SW 1271 (cell line): ENCODE data around the gene GFRA4.

Source experiments
- DNase-seq, 2 experiments: peaks; one replicate each; lab custom pipeline; 2025; lab: John Stamatoyannopoulos, UW

The GFRA4 gene

DNA sequence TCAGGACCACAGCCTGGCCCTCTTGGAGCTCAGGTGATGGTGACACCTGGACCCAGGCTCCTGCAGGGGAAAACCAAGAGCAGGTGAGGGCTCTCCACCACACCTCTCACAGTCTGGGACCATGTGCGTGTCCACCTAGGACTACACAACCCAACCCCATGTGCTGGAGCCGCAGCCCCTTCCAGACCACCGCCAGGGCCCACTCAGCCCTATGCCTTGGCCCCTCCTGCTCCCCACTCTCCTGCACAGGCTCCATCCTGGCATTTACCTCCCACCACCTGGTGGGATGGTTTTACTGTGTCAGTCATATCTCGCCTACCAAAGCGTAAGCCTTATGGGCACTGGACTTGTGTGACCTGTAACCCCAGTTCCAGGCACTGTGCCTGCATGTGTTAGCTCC is 31.7 kb upstream of the GFRA4 start:
- DNase-seq, result no peak

DNA sequence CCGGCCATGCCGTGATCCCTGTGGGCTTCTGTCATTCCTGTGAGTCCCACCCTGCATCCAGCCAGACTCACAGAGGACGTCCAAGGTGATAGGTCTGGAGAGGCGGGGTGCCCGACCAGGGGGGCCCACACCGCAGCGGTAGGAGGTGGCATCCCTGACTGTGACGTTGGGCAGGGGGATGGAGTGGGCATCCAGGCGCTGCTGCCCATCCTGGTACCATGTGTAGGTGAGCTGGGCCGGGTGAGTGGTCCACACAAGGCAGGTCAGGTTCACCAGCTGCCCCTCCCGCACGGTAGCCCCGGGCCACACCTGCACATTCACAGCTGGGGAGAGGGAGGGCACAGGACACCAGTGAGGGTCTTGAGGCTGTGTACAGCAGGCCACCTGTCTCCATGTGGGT is 30.2 kb upstream of the GFRA4 start:
- no peak for DNase-seq

DNA sequence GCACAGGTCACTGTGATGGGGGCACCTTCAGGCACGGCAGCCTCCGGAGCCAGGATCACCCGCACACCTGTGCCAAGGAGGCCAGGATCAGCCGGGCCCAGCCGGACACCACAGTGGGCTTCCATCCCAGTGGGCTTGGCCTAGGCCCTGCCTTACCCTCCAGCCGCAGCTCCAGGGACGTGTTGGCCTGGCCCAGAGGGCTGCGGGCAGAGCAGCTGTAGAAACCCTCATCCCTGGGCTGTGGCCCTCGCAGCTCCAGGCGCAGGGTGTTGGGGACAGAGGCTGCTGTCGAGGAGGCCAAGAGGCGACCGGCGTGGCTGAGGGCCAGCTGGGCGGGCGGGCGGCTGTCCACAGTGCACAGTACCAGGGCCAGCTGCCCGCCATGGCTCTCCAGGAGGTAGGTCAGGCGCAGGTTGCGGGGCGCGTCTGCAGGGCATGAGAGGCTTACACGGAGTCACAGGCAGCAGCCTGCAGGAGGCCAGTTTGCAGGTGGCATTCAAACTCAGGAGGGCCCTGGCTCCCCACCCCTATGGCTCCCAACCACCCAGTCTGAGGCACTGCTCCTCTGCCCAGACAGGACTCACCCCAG is 29.6 kb upstream of the GFRA4 start:
- no peak for DNase-seq

DNA sequence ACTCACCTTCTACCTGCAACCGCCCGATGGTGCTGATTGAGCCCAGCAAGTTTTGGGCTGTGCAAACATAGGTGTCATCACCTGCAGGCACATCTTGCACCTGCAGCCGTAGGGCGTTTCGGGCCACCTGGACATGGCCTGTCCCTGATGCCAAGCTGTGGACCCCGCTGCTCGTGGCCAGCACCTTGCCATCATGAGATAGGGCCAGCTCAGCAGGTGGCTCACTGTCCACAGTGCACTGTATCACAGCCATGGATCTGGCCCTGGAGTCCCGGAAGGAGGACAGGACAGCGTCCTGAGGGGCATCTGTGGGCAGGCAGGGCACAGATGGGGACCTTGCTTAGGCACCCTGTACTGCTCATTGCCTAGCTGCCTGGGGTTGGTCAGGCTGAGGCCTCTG is 28.7 kb upstream of the GFRA4 start:
- DNase-seq, result no peak

DNA sequence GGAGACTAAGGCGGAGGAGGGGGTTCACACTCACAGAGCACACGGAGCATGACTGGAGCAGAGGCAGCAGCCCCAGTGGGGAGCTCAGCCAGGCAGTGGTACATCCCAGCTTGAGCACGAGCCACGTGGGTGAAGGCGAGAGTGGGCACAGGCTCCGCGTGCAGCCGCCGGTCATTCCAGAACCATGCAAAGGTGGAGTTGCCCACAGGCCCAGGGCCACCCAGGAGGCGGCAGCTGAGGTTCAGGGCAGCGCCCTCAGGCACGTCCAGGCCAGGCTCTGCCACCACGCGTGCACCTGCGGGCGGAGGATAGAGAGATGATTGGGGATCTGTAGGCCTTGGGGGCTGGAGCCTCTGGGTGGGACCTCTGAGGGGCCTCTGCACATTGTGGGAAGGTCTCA is 28.1 kb upstream of the GFRA4 start:
- no peak for DNase-seq

DNA sequence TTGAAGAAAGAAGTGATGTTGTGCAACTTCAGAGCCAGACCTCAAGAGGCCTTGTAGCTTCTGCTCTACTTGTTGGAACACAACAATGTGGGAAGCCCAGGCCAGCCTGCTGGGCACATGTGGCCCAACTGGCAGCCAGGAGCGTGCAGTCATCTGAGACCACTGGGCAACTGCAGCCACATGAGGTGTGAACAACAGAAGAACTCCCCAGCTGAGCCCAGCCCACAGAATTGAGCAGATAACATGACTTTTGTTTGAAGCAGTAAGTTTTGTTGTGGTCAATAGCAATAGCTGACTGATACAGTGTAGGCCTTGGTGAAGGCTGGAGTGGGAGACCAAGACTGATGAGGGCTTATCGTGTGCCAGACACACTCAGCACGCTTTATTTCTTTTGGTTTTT is 27.2 kb upstream of the GFRA4 start:
- no peak for DNase-seq

DNA sequence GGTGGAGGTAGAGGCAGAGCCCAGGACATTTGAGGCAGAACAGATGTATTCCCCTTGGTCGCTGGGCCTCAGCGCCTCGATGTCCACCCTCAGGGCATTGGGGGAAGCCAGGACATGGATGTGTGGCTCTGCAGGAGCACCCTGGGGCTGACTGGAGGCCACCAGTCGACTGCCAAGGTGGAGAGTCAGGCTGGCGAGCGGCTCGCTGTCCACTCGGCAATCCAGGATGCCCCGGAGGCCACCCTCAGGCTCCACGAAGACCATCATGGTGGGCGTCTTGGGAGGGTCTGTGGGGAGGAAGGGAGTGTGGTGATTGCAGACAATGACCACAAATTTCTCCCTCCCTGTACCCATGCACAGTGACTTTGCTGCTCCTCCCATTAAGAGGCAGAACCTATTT is 26.8 kb upstream of the GFRA4 start:
- DNase-seq, result no peak

DNA sequence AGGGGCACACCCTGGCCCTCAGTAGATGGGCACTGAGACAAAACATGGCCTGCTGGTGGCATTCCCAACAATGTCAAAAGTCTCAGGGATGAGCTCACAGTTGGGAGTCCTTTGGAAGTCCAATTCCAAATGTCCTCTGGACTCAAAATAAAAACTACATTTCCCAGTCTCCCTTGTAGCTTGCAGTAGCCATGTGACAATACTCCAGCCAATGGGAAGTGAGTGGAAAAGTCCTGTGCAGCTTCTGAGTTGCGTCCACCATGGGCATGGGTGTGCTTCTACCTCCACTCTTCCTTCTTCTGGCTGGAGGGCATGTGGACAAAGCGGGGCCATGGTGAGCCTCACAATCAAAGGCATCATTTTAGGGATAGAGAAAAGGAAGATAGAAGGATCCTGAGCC is 24.5 kb upstream of the GFRA4 start:
- DNase-seq, result peak in 1 of 2 experiments; percentile 40

DNA sequence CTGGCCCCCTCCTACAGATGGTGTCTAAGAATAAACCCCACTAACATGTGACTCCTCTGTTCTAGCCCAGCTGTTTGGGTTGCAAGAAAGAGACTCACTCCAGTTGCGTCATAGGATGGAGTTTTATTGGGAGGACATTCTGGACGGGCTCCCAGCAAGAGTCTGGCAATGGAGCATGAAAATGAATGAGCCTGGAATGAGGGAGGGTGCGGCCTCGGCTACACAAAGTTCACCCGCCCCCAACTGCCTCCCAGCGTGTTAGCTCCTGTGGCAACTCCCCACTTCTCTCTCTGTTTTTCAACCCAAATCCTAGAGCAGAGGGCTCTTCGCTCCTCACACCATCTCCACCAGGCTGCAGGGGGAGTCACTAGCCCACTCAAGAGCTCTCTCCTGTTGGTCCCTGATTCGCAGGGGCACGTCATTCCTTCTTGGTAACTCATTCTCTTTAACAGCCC is 23.7 kb upstream of the GFRA4 start:
- no peak for DNase-seq

DNA sequence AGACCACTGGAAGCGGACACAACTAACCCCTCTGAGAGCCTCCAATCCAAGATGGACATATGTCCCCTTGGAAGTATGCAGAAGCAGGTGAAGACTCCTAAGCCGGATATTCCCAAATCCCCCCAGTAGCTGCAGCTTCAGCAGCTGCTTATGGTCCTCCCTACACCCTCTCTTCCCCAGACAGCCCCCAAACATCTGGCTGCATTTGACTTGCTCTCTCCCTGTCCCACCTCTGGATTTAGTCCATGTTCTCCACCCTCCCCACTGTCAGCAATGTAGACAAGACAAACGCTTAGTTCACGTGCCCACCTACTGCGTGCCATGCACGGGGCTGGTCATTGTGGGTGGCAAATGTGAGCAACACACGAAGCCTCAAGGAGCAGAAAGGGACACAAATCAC is 23.2 kb upstream of the GFRA4 start:
- no peak for DNase-seq

DNA sequence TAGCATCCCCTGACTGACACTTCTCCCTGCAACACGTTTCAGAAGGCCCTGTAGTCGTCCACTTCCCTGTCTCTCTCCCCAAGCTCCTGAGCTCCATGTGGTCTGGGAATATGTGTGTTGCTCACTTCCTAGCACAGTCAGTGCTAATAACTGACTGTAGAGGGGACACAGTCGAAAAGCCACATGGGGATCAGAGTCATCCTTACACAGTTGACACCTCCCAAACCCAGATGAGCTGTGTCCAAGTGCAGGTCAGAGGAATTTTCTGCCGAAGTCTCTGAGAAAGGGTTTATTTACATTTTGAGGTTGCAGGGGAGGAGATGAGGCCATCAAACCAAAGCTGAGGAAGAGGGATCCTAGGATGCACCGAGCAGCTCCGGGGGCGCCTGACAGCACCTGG is 22.1 kb upstream of the GFRA4 start:
- no peak for DNase-seq

DNA sequence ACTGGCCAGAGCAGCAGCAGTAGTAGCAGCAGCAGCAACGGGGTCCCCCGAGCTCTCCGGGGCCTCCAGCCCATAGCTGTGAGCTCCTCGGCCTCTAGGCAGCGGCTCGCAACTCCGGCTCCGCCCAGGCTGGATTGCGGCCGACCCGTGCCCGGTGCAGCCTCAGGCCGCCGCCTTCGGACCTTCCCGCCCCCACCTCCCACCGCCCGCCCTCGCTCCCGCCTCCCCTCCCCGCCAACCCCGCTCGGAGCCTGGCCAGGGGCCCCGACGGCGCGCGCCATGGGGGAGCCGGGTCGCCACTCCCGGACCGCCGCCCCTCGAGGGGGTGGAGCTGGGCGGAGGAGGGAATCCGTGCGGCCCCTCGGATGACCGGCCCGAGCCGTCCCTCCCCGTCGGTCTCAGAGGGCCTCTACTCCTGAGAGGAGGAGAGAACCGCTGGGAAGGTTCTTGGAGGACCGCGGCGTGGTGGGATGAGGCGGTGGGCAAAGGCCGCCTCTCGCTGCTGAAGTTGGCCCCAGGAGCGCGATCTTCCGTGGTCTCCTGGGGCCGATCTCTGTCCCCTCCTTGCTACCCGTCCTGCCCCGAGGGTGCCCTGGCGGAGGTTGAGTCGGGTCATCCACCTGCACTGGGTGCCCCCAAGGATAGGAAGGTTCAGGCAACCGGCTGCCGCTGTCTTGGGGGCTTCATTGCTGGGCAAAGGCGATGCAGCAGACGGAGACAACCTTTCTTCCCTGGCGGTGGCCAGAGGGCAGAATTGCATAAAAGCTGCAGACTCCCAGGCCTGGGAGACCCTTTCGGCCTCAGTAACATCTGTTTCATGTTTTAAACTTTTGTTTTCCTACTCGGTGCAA is 19.0 kb upstream of the GFRA4 start, which contains the start of gene ADAM33:
Gene ADAM33 (minus strand): TSS at position 80 of the 851 bp plus-strand sequence. CDS start 6 bp downstream, at position 74.
- DNase-seq, result no peak

DNA sequence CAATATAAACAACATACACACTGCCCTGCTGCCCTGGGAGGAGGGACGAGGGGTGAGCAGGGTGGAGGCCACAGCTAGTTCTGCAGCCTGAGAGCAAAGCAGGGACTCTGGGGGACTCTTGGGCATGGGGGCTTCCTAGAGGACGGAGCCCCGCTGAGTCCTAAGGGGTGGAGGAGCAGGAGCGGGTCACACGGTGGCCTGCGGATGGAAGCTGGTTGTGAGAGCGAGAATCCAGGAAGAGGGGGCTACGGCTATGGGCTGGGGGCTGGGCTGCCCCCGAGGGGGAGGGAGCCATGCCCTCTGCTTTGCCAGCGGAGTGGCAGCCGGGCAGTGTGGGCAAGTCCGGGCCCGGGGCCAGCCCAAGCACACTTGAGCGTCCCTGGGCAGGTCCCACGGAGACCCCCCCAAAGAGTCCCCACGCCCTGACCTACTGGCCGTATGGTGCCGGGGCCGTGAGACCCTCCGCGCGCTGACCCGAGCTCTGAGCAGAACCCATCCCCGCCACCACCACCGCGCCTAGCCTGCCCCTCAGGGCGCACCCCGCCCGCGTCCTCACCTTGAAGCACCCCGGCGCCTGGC is 18.2 kb upstream of the GFRA4 start:
- DNase-seq, result no peak

DNA sequence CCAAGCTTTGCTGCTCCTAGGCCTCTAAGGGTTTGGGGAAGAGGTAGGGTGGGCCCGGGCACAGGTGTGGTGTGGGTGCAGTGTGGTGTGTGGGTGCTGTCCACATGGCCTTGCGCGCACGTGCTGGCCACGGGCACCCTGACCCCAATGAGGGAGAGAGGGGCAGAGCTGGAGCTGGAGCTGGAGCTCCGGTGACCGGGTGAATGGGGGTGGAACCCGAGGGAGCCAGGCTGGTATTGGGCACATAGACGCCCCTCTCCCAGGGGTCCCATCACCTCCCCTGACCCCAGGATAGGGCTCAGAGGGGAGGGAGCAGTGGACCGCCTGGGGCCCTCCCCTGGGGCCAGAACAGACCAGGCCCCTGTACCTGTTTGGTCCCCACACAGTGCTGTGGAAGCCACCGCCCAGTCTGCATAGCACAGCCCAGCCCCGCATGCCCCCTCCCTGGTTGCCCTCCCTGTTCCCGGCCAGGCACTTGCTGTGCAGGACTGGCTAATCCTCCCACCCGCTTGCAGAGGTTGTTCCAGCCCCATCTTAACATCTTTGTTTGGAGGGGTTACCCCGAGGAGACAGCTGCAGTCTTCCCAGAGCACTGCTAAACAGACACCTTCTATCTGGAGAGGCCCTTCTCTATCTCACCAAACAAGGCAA is 17.6 kb upstream of the GFRA4 start:
- DNase-seq, result no peak

DNA sequence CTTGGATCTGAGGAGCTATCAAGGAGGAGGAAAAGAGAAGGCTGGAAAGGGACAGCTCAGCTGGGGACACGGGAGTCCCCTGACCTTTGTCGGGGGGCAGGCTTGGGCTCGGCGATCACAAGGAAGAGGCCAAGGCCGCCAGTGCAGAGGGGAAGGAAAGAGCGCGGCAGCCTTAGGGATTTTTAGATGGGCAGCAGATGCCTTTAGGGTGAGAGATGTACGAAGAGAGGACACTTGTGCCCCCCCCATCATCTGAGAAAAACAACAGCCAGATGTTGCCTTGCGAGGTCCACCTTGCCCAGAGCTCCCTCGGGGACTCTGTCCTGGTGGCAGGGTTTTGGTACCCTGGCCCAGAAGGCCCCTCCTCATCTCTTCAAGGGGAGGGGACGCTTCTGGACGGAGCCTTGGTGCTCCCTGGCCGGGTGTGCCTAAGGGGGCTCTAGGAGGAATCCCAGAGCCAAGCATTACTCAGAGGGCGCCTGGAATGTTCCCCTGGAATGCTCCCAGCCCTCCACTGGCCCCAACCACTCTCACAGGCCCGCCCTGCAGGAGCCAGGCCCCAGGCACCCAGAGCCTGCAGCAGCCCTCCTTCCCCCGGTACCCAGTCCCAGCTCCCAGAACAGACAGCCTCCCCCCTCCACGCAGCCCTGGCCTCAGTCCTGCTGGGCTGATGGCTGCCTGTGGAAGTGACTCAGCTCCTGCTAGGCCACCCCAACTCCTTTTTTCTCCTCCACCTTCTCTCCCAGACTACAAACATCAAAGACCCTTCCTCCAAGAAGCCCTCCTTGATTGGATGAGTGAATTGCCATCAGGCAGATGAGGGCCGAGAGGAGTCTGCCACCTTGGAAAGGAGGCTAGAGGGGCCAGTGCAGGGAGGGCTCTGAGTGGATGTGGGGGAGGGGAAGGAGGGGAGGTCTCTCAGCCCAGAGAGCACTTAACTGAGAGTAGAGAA is 16.8 kb upstream of the GFRA4 start:
- DNase-seq, result no peak

DNA sequence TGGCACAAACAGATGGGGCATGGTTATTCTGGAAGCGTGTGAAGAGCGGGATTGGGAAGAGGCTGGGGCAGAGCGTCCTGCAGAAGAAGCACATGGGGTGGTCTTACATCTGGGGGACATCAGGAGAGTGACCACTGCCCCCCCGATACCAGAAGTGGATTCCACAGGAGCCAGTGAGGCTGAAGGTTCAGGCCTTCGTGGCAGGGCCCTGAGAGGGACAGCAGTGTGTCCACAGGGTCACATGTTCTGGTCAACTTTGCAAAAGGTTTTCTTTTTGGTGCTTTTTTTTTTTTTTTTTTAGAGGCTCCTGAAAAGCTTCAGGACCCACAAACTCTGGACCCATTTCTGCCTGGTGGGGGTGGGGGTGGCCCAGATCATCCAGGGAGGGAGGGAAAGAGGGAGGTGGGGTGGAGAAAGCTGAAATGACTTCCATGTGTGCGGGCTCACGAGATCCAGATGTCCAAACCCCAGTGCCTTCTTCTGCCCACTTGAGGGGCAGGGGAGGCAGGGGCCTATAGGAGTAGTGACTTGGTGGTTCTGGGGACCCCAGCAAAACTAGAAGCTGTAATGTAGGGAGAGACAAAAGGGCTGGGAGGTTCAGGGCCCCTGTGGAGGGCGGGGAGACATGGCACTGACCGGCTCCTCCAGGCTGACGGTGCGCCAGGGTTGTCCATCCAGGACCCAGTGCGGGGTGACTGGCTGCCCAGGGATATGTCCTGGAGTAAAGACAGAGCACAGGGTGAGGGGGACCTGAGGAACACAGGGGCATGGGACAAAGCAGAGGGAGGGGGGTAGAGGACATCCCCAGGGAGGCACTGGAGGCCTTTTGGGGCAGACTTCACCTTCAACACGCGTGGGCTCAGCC is 15.9 kb upstream of the GFRA4 start:
- DNase-seq, result no peak

DNA sequence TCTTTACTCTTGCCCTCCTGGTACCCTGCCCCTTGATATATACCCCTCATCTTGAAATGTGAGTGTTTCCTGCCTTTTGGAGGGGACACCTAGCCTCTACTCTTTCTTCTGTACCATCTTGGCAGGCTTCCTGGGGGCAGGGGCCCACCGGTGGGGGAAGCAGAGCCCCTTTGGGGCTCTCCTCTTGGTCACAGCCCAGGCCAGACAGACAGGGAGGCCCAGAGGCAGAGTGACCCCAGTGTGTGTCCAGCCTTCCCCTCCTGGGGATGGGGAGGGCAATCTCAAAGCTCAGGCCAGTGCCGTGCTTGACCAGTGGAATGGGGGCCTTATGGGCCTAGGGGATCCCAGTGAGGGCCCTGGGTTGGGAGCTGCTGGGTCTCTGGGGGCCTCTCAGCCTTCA is 15.0 kb upstream of the GFRA4 start:
- no peak for DNase-seq

DNA sequence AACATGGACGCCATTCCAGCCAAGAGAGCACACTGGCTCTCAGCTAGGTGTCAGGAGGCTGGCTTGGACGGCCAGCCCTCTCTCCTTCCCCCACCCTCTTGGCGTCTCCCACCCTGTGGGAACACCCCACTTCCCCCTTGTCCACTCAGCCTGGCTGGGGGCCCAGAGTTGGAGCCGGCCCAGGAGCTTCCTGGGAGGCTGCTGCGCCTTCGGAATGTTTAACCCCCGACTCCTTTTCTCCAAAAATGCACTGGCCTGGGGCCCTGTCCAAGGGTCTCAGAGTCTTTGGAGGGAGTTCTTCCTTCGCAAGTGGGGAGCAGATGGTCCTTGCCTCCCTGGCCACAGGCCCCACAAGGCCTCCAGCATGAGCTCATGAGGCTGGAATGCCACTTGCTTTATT is 14.5 kb upstream of the GFRA4 start:
- no peak for DNase-seq

DNA sequence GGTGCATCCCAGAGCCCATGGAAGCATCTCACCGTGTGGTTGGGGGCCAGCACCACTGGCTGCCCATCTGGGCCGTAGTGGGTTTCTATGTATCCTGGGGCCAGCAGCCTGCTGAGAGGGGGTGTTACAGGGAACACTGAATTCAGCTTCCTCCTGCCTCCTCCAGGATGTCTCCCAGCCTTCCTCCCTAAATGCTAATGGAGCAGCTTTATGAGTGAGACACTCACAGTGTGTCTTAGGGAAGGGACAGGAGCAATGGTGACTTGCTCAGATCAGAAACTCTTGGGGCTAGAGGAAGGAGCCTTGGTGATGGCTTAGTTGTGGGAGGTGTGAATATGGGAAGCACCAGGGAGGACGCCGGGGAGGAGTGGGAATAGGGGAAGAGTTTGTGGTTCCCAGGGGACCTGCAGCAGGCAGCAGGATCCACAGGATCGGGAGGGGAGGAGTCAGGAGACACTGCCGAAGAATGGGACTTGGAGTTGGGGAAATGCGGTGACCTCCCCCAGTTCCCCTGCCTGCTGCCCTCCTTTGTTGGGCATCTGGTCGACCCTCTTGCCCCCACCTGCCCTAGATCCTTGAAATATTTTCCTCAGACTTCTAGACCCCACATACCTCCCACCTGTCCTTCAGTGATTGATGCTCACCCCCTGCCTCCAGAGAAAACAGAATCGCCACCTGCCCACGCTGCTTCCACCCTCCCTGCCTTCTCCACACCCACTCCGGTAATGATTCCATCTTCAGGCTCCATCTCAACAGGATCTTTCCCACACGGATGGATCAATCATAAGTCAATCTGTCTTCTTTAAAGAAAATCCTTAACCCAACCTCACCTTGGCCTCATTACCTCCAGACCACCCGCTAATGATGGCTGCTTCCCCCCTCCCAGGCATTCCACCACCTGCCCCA is 12.0 kb upstream of the GFRA4 start:
- DNase-seq, result no peak

DNA sequence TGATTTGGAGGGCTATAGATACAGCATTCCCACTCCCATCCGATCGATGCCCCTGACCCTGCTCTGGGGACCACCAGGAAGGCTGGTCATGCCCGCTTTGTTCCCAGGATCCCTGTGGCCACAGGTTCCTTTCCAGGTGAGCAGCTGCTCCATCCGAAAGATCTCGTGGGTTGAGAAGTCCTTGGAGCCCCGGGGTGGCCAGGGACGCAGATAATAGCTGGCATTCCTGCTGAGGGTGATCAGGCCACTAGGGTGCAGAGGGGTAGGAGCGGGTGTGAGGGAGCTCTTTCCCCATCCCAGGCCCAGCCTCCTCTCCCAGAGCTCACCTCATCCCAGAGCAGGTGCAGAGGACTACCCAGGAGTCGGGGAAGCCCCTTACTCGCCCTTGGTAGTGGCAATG is 11.2 kb upstream of the GFRA4 start:
- DNase-seq, result no peak
